ENCODE measurements around the gene UXS1. TPM values are rescaled to one million over a fixed set of nuclear protein-coding genes. Genes with fewer than 3 reads are reported as not detected.

UXS1 gene
- polyA plus RNA-seq, 1 donor from 2014 or later = 19.1 TPM

GRCh38 chr2:106161938-106162820 is 31.9 kb downstream of the UXS1 start:
- no peaks in the 10 kb centered on the region for H3F3A ChIP-seq (ENCODE audit: insufficient read depth, low read length, poor library complexity, severe bottlenecking)
- no peak overlapping the region for H3K27ac ChIP-seq (ENCODE audit: low read length)
- H3K9me2 ChIP-seq (ENCODE audit: insufficient read depth, low read length) = no peaks in the 10 kb centered on the region
- H2AFZ ChIP-seq (ENCODE audit: low read depth, low read length) = no peak overlapping the region
- peaks cover 8% of the 10 kb centered on the region for H3K36me3 ChIP-seq (ENCODE audit: insufficient read depth, low read length)
- no peaks in the 10 kb centered on the region for H4K20me1 ChIP-seq (ENCODE audit: insufficient read depth)
- H3K27me3 ChIP-seq (ENCODE audit: insufficient read depth, low read depth, low read length) = no peaks in the 10 kb centered on the region
- no peaks in the 10 kb centered on the region for H3K79me2 ChIP-seq (replicated peaks; ENCODE audit: insufficient read depth, low read length)
- no peak for TF ChIP-seq MXI1 (conservative IDR thresholded peaks at IDR 0.05; ENCODE audit: poor library complexity, severe bottlenecking)
- no peak for TF ChIP-seq CTCF (IDR thresholded peaks at IDR 0.05; ENCODE audit: poor library complexity, severe bottlenecking)
- TF ChIP-seq REST (IDR thresholded peaks at IDR 0.05; ENCODE audit: borderline replicate concordance) = no peak
- no peaks in the 10 kb centered on the region for H3K9me3 ChIP-seq (ENCODE audit: low read length)
- no peak overlapping the region for H3K9ac ChIP-seq (ENCODE audit: low read length)
- no peak overlapping the region for H3K4me3 ChIP-seq (ENCODE audit: low read length)
- no peak overlapping the region for H3K4me2 ChIP-seq (ENCODE audit: low read length)

- H3K27ac ChIP-seq (ENCODE audit: low read length) = no peak overlapping the region
These were observed 32.8 kb downstream of the UXS1 start for GRCh38 chr2:106161341-106161740.

More at GRCh38 chr2:106161341-106161740, 32.8 kb downstream of the UXS1 start:
- Histone ChIP-seq H3K79me2 (replicated peaks; ENCODE audit: insufficient read depth, low read length) (no peaks in the 10 kb centered on the region), H4K20me1 (ENCODE audit: insufficient read depth) (no peaks in the 10 kb centered on the region), H3K4me2 (ENCODE audit: low read length) (no peak overlapping the region), H3K36me3 (ENCODE audit: insufficient read depth, low read length) (peaks cover 8% of the 10 kb centered on the region), H3K9me2 (ENCODE audit: insufficient read depth, low read length) (no peaks in the 10 kb centered on the region), H3K9ac (ENCODE audit: low read length) (no peak overlapping the region), H3K27me3 (ENCODE audit: insufficient read depth, low read depth, low read length) (no peaks in the 10 kb centered on the region), H3K4me3 (ENCODE audit: low read length) (no peak overlapping the region), H2AFZ (ENCODE audit: low read depth, low read length) (no peak overlapping the region), H3K9me3 (ENCODE audit: low read length) (no peaks in the 10 kb centered on the region), H3F3A (ENCODE audit: insufficient read depth, low read length, poor library complexity, severe bottlenecking) (no peaks in the 10 kb centered on the region)
- TF ChIP-seq EZH2 (IDR thresholded peaks at IDR 0.05; ENCODE audit: borderline replicate concordance, insufficient read depth, low read length, poor library complexity, severe bottlenecking) (no peak), MXI1 (conservative IDR thresholded peaks at IDR 0.05; ENCODE audit: poor library complexity, severe bottlenecking) (no peak), TAF1 (IDR thresholded peaks at IDR 0.05; ENCODE audit: low read depth) (no peak), REST (IDR thresholded peaks at IDR 0.05; ENCODE audit: borderline replicate concordance) (no peak), SMC3 (conservative IDR thresholded peaks at IDR 0.05; ENCODE audit: poor library complexity) (no peak), POLR2AphosphoS5 (IDR thresholded peaks at IDR 0.05) (no peak), EP300 (conservative IDR thresholded peaks at IDR 0.05; ENCODE audit: poor library complexity, severe bottlenecking) (no peak), CTCF (IDR thresholded peaks at IDR 0.05; ENCODE audit: poor library complexity, severe bottlenecking) (no peak), RAD21 (conservative IDR thresholded peaks at IDR 0.05) (no peak)
